Inflammatory macrophage (primary cell): ENCODE measurements around the gene MRPS6.

Experiments used
- DNase-seq, 2 donors: peaks; one replicate each; pipeline ENCODE4 v3.0.0-alpha.2; 2020 to 2022

Gene MRPS6

GRCh38 chr21:34135330-34135729 is 62.0 kb downstream of the MRPS6 start:
- no peak for DNase-seq

GRCh38 chr21:34141373-34141772 is 68.0 kb downstream of the MRPS6 start:
- DNase-seq, result no peak

- no peak for DNase-seq
Observed at GRCh38 chr21:34143685-34144182, 70.4 kb downstream of the MRPS6 start.

- no peak for DNase-seq
Observed at GRCh38 chr21:34144224-34144623, 70.8 kb downstream of the MRPS6 start.

- no peak for DNase-seq
Observed at GRCh38 chr21:34147792-34148418, 74.5 kb downstream of the MRPS6 start.

DNA sequence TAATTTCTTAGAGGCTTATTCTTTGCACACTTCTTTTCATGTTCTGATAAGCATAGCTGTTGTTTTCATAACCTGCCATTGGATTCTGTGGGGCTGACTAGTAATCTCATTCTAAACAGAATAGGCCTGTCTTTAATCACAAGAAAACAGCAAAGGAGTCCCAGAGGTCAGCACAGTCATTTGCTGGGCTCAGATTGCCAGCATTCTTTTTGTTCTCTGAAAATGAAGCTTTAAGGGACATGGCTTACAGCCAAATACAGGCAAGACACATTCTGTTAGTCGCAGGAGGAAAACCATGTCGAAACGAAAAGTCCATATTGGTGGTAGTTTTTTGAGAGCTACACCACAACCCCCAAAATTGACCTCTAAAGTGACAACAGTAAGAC is 75.0 kb downstream of the MRPS6 start:
- no peak for DNase-seq

DNA sequence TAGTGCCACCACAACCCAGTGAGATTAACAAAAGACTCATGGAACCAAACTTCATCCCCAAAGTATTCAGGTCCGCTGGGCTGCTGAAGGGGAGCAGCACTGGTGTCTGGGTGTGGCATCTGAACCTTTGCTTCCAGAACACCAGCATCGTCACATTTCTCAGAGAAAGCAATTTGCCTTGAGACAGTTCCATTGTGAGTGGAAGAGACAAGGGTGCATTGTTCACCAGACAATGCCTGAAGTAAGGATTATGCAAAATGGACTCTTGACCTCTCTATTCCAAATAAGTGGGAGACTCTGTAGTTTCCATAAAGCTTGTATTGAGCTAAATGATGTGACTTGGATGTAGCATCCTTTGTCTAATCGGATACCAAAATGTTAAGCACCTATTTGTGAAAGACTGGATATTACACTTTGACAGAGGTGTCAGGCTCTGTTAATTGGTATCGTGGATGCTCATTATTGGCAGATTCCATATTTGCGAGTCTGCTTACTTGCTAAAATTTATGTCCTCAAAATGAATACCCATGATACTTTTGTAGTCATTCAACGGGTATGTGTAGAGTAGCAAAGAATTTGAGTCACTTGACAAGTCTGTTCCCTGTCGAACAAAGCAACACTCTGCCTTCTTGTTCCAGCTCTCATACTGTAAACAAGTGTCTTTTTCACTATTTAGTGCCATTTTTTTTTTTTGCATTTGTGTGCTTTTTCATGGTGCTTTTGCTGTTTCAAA is 75.6 kb downstream of the MRPS6 start:
- no peak for DNase-seq

GRCh38 chr21:34152500-34152899 is 79.1 kb downstream of the MRPS6 start:
- no peak for DNase-seq

- no peak for DNase-seq
Observed at GRCh38 chr21:34154878-34155277, 81.5 kb downstream of the MRPS6 start.

- no peak for DNase-seq
Observed at GRCh38 chr21:34156957-34157356, 83.6 kb downstream of the MRPS6 start.

DNA sequence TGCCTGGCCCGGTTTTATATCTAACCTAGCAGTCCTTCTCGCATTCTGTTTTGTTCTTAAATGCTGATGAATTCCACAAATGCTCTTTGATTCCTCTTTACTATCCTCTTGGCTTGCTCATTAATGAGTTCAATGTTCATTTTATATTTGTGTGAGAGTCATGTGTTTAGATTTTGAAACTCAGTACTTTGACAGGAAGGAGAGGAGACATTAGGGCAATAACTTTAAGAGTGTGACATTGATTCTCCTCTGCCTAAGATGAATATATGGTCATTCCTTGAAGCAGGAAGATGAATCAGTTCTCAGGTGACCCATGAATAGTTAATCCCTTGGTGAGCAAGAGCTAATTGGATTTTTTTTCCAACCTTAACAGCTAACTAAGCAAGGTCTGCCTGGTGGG is 84.1 kb downstream of the MRPS6 start:
- DNase-seq, result no peak

DNA sequence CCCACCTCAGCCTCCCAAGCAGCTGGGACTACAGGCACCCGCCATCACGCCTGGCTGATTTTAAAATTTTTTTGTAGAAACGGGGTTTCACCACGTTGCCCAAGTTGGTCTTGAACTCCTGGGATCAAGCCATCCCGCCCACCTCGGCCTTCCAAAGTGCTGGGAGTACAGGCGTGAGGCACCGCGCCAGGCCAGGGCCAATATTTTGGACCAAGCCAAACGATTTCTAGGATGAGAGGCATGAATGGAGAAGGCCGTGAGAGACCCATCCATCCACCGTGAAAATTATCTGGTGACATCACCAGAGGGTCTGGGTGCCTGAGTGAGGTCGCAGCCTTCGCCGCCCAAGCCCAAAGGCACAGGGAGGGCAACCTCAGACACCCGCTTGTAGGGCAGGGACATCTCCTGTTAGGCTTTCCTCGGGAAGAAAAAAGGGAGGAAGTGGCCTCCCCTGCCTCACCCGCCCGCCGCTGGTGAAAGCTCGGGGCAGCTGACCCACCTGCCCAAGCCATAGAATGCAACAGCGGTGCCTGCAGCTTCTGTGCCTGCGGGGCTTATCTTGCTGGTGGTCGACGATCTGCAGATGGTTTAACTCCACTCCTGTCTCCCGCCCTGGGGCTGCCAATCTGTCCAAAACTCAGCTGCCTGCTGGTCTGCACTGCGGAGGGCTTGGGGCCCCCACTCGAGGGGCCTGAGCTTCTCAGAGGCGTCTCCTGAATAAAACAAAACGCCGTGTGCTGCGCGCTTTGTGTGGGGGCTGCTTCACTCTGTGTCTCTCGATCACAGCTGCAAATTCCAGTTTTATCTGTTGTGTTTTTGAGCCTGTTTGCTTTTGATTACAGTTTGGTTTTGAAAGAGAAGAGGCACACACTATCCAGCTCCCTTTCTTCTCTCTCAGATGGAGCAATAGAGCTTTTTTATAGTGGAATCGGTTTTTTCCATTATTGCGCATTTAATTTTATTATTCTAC is 85.8 kb downstream of the MRPS6 start:
- no peak for DNase-seq

- DNase-seq, result no peak
Observed at GRCh38 chr21:34166468-34166867, 93.1 kb downstream of the MRPS6 start.

DNA sequence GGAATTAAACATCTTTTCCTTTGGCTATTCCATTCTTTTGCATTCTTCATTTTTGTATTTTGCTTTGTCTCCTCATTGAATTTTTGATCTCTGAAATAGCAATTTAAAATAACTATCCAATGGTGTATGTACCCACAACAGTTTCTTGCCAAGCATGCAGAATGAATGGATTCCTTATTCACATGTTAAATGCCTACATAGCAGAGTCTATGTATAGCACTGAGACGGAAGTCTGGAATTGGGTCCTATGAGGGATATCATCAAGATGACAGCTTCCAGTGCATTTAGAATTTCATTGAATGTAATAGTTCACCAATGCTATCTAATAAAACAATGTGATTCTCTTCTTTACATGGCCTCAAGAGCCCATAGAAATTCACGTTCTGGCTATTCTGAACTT is 97.5 kb downstream of the MRPS6 start:
- no peak for DNase-seq

GRCh38 chr21:34174470-34174869 is 101.1 kb downstream of the MRPS6 start:
- no peak for DNase-seq

DNA sequence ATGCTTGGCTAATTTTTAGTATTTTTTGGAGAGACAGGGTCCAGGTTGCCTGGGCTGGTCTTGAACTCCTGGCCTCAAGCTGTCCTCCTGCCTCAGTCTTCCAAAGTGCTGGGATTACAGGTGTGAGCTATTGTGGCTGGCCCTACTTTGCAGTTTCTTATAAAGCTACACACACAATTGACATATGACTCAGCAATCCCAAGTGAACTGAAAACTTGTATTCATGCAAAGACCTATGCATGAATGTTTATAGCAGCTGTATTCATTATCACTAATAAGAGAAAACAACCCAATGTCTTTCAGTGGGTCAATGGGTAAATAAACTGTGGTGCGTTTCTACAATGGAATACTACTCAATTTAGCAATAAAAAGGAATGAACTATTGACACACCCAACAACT is 103.1 kb downstream of the MRPS6 start:
- DNase-seq, result no peak

GRCh38 chr21:34177919-34178567 is 104.7 kb downstream of the MRPS6 start:
- no peak for DNase-seq

DNA sequence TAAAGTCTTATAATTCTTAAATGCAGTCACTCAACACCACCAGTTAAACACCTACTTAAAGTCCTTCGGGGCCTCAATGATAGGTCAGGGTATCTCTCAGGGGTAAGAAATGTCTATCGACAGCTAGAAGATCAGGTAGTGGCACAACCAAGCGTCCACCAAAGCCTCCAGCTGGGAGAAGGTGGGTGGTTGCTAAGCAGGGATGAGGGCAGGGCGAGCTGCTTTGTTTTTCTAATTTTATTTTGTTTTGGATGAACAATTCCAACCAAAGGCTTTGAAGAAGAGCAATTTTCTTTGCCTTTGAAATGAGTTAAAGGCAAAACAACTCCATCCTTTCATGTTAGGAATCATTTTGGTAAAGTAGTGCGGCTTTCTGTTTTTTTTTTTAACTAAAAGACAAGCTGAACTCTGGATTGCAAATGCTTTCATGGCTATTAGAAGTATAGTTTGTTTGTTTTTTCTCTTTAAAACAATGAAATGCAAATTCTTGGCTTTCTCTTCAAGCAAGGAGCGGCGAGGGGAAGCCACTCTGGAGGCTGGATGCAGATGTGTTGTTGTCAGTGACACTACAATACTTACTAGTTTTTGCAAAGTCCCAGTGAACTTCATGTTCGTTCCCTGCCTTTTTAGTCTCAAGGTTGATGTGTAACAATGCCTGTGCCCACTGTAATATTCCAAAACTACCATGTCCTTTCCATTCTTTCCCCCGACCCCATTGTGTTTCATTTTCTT is 106.0 kb downstream of the MRPS6 start:
- DNase-seq, result no peak

- DNase-seq, result no peak
Observed at GRCh38 chr21:34180407-34180806, 107.0 kb downstream of the MRPS6 start.

DNA sequence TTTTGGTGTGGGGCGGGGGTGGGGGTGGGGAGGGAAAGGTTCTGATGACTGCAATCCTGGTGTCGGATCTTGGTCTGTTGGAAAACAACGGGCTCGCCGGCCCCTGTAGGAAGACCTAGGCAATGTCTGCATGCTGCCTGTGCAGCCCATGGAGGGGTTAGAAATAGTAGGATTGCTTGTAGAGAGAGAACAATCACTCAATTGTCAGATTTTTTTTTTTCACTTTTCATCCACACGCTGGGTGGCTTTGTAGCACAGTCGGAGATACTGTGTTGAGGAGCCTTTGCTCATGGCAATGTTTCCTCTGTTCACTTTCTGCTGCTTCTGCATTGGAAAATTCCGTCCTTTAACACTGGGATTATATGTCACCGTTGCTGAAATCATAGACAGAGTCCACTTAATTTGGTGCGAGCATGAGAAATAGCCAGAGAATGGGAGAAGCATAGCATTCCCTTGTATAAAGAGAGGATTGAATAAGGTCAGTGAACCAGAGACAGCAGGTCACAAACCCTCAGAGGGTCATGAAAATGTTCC is 107.5 kb downstream of the MRPS6 start:
- no peak for DNase-seq

GRCh38 chr21:34181431-34182039 is 108.2 kb downstream of the MRPS6 start:
- no peak for DNase-seq
